ENCODE measurements around the gene C1QL4.

DNA sequence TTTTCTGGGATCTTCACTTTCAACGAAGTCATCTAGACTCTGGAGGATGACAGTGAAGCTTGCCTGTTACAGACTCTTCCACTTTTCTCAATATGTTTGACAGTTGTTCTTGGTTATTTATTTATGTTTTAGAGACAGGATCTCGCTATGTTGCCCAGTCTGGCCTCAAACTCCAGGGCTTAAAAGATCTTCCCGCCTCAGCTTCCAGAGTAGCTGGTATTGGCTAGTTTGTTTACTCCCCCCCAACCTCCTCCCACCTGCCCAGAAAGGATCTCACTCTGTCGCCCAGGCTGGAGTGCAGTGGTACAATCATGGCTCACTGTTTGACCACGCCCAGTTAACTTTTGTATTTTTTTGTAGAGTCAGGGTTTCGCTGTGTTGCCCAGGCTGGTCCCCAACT is 33.6 kb upstream of the C1QL4 start:
- no peak for TF ChIP-seq CTCF (IDR thresholded peaks at IDR 0.05 in 2 of 3, conservative IDR thresholded peaks at IDR 0.05 in 1 of 3; ENCODE audit: insufficient read depth in 2 of 3, low read depth in 1 of 3, low read length in 3 of 3)
- no peak for TF ChIP-seq TAF1 (IDR thresholded peaks at IDR 0.05; ENCODE audit: control insufficient read depth, extremely low read depth, insufficient read depth, low read length, severe bottlenecking)
- TF ChIP-seq HSF4 (CRISPR knock-in tag; IDR thresholded peaks at IDR 0.05; ENCODE audit: borderline replicate concordance): no peak
- TF ChIP-seq E2F5 (CRISPR knock-in tag; IDR thresholded peaks at IDR 0.05): no peak
- TF ChIP-seq, protein P1, sequence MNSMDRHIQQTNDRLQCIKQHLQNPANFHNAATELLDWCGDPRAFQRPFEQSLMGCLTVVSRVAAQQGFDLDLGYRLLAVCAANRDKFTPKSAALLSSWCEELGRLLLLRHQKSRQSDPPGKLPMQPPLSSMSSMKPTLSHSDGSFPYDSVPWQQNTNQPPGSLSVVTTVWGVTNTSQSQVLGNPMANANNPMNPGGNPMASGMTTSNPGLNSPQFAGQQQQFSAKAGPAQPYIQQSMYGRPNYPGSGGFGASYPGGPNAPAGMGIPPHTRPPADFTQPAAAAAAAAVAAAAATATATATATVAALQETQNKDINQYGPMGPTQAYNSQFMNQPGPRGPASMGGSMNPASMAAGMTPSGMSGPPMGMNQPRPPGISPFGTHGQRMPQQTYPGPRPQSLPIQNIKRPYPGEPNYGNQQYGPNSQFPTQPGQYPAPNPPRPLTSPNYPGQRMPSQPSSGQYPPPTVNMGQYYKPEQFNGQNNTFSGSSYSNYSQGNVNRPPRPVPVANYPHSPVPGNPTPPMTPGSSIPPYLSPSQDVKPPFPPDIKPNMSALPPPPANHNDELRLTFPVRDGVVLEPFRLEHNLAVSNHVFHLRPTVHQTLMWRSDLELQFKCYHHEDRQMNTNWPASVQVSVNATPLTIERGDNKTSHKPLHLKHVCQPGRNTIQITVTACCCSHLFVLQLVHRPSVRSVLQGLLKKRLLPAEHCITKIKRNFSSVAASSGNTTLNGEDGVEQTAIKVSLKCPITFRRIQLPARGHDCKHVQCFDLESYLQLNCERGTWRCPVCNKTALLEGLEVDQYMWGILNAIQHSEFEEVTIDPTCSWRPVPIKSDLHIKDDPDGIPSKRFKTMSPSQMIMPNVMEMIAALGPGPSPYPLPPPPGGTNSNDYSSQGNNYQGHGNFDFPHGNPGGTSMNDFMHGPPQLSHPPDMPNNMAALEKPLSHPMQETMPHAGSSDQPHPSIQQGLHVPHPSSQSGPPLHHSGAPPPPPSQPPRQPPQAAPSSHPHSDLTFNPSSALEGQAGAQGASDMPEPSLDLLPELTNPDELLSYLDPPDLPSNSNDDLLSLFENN (IDR thresholded peaks at IDR 0.05; ENCODE audit: low read depth in 2 of 2, low read length in 2 of 2): no peak
- TF ChIP-seq SIN3A (IDR thresholded peaks at IDR 0.05; ENCODE audit: borderline replicate concordance in 2 of 2, control insufficient read depth in 1 of 2, low read depth in 2 of 2, low read length in 2 of 2): no peak

Measured in K562 (cell line).